DND-41 (cell line): ENCODE data around the gene MIS18BP1.

Source experiments
- EZH2 ChIP-seq: IDR thresholded peaks from 3 replicates; pipeline ENCODE4 v1.6.1; 2012; ENCODE audit warnings: borderline replicate concordance, low read depth, mild to moderate bottlenecking, moderate library complexity, low read length, inconsistent platforms; ENCODE audit not compliant: severe bottlenecking
- TF ChIP-seq, protein P1 (sequence below): IDR thresholded peaks from 2 replicates; pipeline ENCODE4 v1.5.1; 2012; ENCODE audit warnings: borderline replicate concordance, low read length, moderate library complexity, mild to moderate bottlenecking; ENCODE audit not compliant: poor library complexity, severe bottlenecking; ENCODE audit errors: extremely low read depth

DNA sequence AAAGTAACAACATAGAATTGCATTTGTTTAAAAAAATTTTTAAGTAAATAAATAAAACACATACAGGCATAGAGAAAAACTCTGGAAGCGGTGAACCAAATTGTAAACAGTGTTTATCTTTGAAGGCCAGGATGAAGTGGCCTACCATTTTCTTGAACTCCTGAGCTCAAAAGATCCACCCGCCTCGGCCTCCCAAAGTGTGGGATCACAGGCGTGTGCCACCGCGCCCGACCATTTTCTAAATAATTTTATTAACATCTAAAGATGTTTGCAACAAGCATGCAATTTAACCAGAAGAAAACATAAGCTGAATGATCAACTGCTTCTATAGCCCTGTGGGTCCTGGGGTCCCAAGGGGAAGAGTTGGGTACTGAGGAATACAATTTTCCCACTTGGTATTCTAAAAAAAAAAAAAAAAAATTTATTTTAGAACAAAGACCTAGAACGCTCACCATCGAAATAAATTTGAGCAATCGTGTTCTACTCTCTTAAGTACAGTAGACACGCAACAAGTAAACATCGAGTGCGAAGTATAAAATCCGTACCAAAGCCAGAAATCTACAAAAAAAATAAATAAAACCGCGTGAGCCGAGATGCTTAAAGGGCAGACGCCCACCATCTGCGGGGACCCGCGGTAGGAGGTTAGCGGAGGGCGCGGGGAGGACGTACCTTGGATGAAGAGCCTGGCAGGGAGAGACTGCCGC lies 484 bp downstream of the MIS18BP1 start:
- TF ChIP-seq, protein P1, sequence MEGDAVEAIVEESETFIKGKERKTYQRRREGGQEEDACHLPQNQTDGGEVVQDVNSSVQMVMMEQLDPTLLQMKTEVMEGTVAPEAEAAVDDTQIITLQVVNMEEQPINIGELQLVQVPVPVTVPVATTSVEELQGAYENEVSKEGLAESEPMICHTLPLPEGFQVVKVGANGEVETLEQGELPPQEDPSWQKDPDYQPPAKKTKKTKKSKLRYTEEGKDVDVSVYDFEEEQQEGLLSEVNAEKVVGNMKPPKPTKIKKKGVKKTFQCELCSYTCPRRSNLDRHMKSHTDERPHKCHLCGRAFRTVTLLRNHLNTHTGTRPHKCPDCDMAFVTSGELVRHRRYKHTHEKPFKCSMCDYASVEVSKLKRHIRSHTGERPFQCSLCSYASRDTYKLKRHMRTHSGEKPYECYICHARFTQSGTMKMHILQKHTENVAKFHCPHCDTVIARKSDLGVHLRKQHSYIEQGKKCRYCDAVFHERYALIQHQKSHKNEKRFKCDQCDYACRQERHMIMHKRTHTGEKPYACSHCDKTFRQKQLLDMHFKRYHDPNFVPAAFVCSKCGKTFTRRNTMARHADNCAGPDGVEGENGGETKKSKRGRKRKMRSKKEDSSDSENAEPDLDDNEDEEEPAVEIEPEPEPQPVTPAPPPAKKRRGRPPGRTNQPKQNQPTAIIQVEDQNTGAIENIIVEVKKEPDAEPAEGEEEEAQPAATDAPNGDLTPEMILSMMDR: no peak
- no peak for TF ChIP-seq EZH2
